ENCODE results near the gene SLC26A11.
"Not testable (repeated sequence)": the region's sequence is repeated elsewhere in the genome, so short reads cannot be mapped to it uniquely, and the experiment has no call there.

SLC26A11 gene

DNA sequence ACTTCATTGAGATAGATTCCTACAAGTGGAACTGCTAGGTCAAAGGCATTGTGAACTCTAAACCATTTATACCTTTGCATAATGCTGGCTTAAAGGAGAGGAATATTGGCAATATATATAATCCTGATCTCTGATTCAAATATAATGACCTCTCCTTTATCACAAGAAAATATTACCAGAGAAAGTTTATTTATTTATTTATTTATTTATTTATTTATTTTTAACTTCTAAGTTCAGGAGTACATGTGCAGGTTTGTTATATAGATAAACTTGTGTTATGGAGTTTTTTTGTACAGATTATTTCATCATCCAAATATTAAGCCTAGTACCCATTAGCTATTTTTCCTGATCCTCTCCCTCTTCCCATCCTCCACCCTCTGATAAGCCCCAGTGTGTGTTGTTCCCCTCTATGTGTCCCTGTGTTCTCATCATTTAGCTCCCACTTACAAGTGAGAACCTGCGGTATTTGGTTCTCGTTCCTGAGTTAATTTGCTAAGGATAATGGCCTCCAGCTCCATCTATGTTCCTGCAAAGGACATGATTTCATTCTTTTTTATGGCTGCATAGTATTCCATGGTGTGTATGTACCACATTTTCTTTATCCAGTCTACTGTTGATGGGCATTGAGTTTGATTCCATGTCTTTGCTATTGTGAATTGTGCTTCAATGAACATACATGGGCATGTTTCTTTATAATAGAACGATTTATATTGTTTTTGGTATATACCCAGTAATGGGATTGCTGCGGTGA, 79.3 kb downstream of the SLC26A11 start:
- in situ Hi-C loops (cut with HindIII; ENCODE audit: low sequenced_read_pairs): not testable (repeated sequence)

GRCh38 chr17:80300756-80301155, 80.5 kb downstream of the SLC26A11 start:
- in situ Hi-C loops (cut with HindIII; ENCODE audit: low sequenced_read_pairs): not testable (repeated sequence)

All from endothelial cell of hepatic sinusoid (primary cell).